IPS-11a (cell line): ENCODE measurements around the gene ARHGAP42.
A peak's percentile ranks its signal among the peaks of the same experiment; 100 is the strongest.
"Not testable (repeated sequence)": the region's sequence is repeated elsewhere in the genome, so short reads cannot be mapped to it uniquely, and the experiment has no call there.

ENCODE experiments used
- H3K4me3 ChIP-seq: one replicate; pipeline ENCODE4 v1.5.1; 2013; ENCODE audit warnings: low read depth, low read length, control low read depth

Gene ARHGAP42, protein sequence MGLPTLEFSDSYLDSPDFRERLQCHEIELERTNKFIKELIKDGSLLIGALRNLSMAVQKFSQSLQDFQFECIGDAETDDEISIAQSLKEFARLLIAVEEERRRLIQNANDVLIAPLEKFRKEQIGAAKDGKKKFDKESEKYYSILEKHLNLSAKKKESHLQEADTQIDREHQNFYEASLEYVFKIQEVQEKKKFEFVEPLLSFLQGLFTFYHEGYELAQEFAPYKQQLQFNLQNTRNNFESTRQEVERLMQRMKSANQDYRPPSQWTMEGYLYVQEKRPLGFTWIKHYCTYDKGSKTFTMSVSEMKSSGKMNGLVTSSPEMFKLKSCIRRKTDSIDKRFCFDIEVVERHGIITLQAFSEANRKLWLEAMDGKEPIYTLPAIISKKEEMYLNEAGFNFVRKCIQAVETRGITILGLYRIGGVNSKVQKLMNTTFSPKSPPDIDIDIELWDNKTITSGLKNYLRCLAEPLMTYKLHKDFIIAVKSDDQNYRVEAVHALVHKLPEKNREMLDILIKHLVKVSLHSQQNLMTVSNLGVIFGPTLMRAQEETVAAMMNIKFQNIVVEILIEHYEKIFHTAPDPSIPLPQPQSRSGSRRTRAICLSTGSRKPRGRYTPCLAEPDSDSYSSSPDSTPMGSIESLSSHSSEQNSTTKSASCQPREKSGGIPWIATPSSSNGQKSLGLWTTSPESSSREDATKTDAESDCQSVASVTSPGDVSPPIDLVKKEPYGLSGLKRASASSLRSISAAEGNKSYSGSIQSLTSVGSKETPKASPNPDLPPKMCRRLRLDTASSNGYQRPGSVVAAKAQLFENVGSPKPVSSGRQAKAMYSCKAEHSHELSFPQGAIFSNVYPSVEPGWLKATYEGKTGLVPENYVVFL

GRCh38 chr11:100687054-100687629 lies at the start of gene ARHGAP42:
Gene ARHGAP42, plus strand, starts transcription at chr11:100687288. Its CDS starts 391 bp downstream, at chr11:100687679.
- peak within 1 kb of the TSS; percentile 77 for H3K4me3 ChIP-seq

DNA sequence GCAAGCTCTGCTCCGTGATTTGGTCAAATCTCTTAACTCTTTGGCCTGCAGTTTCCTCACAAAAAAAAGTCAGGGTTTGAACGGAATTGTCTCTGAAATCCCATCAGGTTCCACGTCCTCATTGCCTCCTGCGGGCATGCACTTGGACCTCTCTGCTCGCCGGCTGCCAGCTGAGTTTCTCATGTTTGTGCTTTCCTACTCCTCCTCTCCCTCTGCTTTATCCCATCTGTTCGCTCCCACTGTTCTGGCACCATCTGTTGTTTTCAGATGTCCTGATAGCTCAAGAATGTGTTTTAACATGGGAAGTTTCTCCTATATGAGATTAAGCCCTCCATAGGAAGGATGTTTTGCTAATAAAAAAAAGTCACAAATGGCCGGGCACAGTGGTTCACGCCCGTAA lies 49.4 kb upstream of the ARHGAP42 start:
- H3K4me3 ChIP-seq = no peak overlapping the region

DNA sequence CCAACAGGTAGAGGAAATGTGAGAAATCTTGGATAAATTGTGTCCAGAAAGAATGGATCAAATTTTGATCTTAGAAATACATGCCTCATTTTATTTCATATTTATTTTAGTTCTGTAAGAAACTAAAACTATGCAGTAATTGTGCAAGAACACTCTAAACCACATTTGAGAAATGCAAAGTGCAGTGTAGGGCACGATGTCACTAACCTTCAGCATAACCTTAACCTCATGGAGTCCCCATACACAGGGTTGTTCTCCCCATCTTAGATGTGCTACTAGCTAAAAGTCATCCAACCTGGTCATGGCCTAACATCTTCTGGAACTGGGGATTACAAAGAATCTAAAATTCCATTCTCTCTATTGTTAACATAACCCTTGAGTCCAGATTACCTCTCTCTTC lies 48.4 kb upstream of the ARHGAP42 start:
- H3K4me3 ChIP-seq = no peak overlapping the region

DNA sequence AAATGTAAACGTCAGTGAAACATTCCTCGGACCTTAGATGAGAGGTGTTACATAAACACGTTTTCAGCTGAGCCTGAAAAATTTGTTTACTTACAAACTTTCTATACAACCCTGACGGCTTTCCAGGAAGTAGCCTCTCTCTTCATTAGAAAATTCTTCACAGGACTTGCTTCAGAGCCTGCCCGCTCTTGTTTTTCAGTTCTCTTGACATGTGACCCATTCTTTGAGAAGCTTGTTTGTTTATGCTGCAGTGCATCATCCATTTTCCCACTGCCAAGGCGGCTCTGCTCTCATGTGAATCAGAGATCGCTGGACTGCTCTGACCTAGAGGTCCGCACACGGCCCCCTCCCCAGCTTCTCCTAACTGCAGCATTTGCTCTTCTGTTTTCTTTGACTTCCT lies 47.9 kb upstream of the ARHGAP42 start:
- H3K4me3 ChIP-seq = no peak overlapping the region

GRCh38 chr11:100640071-100640470 lies 47.0 kb upstream of the ARHGAP42 start:
- no peak overlapping the region for H3K4me3 ChIP-seq

DNA sequence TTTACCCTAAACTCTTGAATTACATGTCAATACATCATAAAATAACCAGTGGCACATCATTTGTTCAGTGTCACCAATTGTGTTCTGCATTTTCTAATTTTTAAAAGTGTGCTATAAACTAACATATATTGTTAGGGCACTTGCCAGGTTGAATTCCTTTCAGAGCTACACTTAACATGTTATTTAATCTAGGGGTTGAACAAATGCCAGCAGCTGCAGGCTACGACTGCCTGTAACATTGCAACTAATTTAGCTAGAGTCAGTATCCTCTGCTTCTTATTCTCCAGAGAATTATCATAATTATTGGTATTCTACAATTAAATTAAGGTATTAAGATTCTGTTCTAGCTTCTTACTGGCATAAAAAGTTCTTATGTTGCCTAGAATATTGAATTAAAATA lies 46.4 kb upstream of the ARHGAP42 start:
- no peak overlapping the region for H3K4me3 ChIP-seq

DNA sequence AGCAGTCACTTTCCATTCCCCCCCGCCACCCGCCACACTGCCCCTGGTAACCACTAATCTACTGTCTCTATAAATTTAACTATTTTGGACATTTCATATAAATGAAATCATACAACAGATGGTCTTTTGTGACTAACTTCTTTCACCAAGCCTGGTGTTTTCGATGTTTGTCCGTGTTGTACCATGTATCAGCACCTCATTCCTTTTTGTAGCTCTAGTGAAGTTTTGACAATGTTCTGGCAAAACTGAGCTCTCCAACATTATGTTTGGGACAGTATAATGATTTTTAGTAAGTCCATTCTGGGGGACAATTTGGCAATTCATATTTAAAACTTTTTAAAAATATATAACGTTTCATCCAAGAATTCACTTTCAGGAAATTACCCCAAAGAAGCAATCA lies 45.6 kb upstream of the ARHGAP42 start:
- H3K4me3 ChIP-seq = no peak overlapping the region

DNA sequence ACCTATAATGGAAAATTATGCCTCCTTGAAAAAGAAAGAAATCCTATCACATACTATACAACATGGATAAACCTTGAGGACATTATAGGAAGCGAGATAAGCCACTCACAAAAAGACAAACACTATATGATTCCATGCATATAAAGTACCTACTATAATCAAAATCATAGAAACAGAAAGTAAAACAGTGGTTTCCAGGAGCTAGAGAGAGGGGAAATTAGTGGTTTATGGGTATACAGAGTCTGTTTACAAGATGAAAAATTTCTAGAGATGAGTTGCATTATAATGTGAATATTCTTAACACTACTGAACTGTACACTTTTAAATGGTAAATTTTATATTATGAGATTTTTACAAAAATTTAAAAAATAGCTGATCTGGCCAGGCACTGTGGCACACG lies 40.5 kb upstream of the ARHGAP42 start:
- no peak overlapping the region for H3K4me3 ChIP-seq

DNA sequence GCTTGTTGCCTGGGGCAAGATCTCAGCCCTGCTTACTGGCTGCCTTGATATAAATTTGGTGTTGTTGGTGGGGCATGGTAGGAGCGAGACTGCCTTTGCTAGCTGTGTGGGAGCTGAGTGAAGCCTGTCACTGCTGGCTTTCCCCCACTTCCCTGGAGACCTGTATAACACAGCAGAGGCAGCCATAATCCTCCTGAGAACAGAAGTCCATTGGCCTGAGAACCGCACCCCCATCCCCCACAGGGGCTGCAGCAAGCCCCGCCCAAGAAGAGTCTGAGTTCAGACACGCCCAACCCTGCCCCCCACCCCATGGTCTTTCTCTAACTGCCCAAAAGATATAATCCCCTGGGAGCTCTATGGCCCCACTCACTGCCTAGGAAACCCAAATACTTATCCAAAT lies 39.2 kb upstream of the ARHGAP42 start:
- no peak overlapping the region for H3K4me3 ChIP-seq

DNA sequence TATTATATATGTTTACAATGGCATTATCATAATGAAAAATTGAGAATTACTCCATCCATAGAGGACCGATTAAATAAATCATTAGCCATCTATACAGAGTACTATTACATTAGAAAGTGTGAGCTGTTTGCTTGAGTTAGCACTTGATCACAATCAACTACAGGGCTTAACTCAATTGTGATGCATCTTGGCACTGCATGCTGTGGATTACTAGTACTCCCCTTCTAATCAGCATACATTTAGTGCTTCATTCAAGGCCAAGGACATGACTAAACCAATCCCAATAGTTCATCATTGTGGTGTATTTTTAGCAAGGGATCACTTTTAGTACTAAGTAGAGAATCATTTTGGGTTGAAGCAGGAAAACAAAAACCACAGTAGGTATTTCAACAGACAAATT lies 23.5 kb upstream of the ARHGAP42 start:
- H3K4me3 ChIP-seq = no peak overlapping the region

GRCh38 chr11:100663996-100664395 lies 23.1 kb upstream of the ARHGAP42 start:
- no peak overlapping the region for H3K4me3 ChIP-seq

- not testable (repeated sequence) for H3K4me3 ChIP-seq
Observed at GRCh38 chr11:100666816-100667215, 20.3 kb upstream of the ARHGAP42 start.

DNA sequence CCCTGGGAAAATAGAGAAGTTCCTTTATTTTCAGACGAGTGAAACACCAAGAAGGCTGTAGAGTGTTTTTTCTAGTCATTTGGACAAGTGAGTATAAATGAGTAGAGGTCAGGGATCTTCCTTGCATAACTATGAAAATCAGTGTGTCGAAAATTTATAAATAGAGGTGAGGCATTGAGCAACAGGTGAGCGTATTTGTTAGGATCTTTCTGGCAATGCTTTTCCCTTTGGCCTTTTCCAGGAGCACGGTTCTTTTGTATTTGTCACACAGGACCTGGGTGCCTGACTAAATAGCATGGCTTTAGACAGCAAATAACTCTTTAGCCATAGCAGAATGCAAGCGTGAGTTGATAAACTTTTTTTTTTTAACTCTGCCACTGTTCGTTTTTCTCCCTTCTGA lies 19.6 kb upstream of the ARHGAP42 start:
- H3K4me3 ChIP-seq = no peak overlapping the region

GRCh38 chr11:100670140-100670539 lies 16.9 kb upstream of the ARHGAP42 start:
- no peak overlapping the region for H3K4me3 ChIP-seq

- H3K4me3 ChIP-seq = no peak overlapping the region
Observed at GRCh38 chr11:100671471-100671870, 15.6 kb upstream of the ARHGAP42 start.

DNA sequence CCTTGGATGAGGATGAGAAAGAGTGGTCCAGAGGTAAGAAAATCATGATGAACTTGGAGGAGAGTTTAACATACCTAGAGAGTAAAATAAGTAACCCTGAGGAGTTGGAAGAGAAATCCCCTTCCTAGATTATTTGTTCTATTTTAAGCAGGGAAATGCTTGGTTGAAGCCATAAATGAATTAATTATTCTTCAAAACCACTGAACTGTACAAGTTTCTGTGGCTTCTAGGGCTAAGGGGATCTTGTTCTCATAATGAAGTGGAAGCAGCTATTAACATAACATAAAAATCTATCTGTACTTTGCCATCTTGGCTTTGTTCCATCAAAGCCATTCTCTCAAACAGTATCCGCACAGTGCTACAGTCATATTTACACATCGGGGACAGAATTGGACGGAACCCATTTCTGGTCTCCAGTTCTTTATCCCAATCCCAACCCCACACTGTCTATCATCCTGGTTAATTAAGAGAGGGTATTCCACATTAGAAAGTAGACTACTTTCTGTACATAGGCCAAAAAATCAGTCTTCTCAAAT lies 14.5 kb upstream of the ARHGAP42 start:
- no peak overlapping the region for H3K4me3 ChIP-seq

DNA sequence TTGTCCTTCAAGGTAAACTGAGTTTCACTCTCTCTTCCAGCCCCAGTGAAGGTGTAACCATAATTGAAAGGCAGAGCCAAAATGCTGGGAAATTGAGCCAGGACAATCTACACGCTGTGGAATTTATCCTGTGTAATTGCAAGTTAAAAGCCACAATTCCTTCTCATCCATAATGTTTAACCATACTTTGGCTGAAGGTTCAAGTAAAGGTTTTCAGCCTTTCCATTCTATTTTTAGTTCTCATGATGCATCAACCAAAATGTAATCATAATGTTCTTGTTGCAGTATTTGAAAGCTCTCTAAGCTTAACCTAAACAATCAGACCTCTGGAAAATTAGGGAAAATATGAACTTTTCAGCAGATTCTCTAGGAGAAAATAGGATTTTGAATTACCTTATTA lies 14.0 kb upstream of the ARHGAP42 start:
- H3K4me3 ChIP-seq = no peak overlapping the region

DNA sequence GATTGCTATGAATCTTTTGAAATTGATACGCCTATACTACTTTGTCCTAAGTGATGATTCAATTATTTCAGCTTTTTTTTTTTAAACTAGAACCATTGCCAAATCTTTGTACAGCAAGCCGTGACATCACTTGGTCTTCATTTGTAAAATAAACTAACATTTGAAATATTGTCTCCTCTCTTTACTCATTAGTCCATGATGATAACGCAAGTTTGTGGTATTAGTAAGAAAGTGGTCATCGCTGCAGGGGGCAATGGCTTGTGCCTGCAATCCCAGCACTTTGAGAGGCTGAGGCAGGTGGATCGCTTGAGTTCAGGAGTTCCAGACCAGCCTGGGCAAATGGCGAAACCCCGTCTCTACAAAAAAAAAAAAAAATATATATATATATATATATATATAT lies 12.9 kb upstream of the ARHGAP42 start:
- no peak overlapping the region for H3K4me3 ChIP-seq

DNA sequence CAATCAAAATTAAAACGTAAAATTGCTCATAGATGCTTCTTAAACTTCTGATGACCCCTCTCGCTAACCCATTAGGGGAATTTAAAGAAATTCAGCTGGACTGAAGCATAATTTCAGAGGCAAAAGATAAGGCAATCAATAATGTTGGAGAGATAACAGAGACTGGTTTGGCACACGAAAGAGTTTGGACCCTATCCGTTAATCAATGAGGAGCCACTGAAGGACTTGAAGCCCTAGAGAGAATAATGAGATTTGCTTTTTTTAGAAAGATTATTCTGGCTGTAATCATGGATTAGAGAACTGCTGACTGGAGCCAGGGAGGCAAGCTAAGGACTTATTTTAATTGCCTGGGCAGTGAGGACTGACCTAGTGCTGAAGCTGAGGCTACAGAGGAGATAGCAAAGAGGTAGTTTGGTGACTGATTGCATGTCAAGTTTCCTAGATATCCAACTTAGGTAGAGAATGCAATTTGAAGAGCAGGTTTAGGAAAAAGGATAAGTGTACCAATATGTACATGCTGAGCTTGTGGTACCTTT lies 11.9 kb upstream of the ARHGAP42 start:
- H3K4me3 ChIP-seq = no peak overlapping the region

DNA sequence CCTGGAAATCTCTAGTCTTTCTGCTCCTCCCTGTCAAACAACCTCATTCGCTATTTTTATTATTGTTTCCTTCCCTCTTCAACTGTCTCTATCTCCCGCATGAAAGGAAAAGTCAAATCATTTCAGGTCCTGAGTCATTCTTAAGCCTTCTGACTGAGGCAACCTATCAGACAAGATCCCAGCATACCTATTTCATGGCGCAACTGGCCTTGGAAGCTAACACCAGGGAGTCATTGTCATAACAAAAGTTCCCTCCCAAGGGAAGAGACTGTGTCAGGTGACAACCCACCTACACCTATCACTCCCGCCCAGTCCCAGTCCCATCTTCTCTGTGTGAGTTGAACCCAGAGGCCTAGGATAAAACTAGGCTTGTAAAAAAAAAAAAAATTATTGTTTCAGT lies 10.2 kb upstream of the ARHGAP42 start:
- no peak overlapping the region for H3K4me3 ChIP-seq

GRCh38 chr11:100677796-100678195 lies 9.3 kb upstream of the ARHGAP42 start:
- H3K4me3 ChIP-seq = no peak overlapping the region
